Natural killer cell (primary cell): ENCODE results near the gene DGCR2. TPM values are rescaled to one million over a fixed set of nuclear protein-coding genes. Genes with fewer than 3 reads are reported as not detected.

Experiments used
- ATAC-seq, 3 donors: fragments of 150-1000 bp in 2 of 3; fragments of 200-7000 bp in 1 of 3; cut with Tn5 transposase; 1 replicate in 1 of 3; 2 replicates in 2 of 3; pipeline ENCODE4 v1.10.0; 2021; ENCODE audit warnings: mild to moderate bottlenecking in 2 of 3, moderate library complexity in 2 of 3
- DNase-seq, 2 donors: peaks; one replicate each; pipeline versions ENCODE4 v3.0.0 to v3.0.0-alpha.2; 2013 to 2021; ENCODE audit warnings: mixed read lengths in 1 of 2
- H3K27ac ChIP-seq: one replicate; pipeline ENCODE4 v1.5.1; 2013; ENCODE audit warnings: mild to moderate bottlenecking, low read length
- H3K27me3 ChIP-seq: one replicate; pipeline ENCODE4 v1.6.1; 2013; ENCODE audit warnings: low read length; ENCODE audit not compliant: control insufficient read depth, insufficient read depth
- H3K36me3 ChIP-seq: one replicate; pipeline ENCODE4 v1.6.1; 2013; ENCODE audit warnings: low read length; ENCODE audit not compliant: control insufficient read depth, insufficient read depth
- H3K4me1 ChIP-seq: one replicate; pipeline ENCODE4 v1.6.1; 2013; ENCODE audit warnings: low read length; ENCODE audit not compliant: control insufficient read depth, insufficient read depth
- H3K4me3 ChIP-seq: one replicate; pipeline ENCODE4 v1.5.1; 2013; ENCODE audit warnings: low read length
- H3K9me3 ChIP-seq: one replicate; pipeline ENCODE4 v1.6.1; 2013; ENCODE audit warnings: low read length; ENCODE audit not compliant: control insufficient read depth, insufficient read depth
- H3K27ac Mint-ChIP-seq, 2 donors: one replicate each; pipeline ENCODE4 v1.8.0; 2022; ENCODE audit warnings: mild to moderate bottlenecking in 2 of 2, mixed read lengths in 2 of 2, moderate library complexity in 1 of 2
- H3K27me3 Mint-ChIP-seq, 2 donors: one replicate each; pipeline ENCODE4 v1.8.0; 2022; ENCODE audit warnings: low read depth in 2 of 2, mixed read lengths in 2 of 2
- H3K36me3 Mint-ChIP-seq: one replicate; pipeline ENCODE4 v1.8.0; 2022; ENCODE audit warnings: mixed read lengths
- H3K4me1 Mint-ChIP-seq, 2 donors: one replicate each; pipeline ENCODE4 v1.8.0; 2022; ENCODE audit warnings: mixed read lengths in 2 of 2
- H3K4me3 Mint-ChIP-seq: one replicate; pipeline ENCODE4 v1.8.0; 2022; ENCODE audit warnings: mild to moderate bottlenecking, moderate library complexity, mixed read lengths
- H3K9me3 Mint-ChIP-seq, 2 donors: one replicate each; pipeline ENCODE4 v1.8.0; 2022; ENCODE audit warnings: mixed read lengths in 2 of 2
- WGBS: methylation state at CpG from one replicate; pipeline ENCODE4 v1.1.7; 2013; ENCODE audit warnings: missing lambda C conversion rate; ENCODE audit not compliant: insufficient coverage; 5-methylcytosine and 5-hydroxymethylcytosine counted together
- intact Hi-C: fragments of 100-400 bp; cut with micrococcal nuclease; formaldehyde crosslinking; loops from one replicate; pipeline ENCODE4 v1.14.2; 2022
- total RNA-seq, 4 donors: library from RNA; stranded (reverse); fragments of 120-200 nt in 1 of 4; gene quantifications; one replicate each; pipeline versions ENCODE4 v1.2.3 to v1.2.4, GENCODE V29; 2013 to 2022
- TF ChIP-seq, protein P1 (sequence below): fragments of 200-600 bp; IDR thresholded peaks from one replicate; pipeline ENCODE4 v1.8.0; 2022; ENCODE audit warnings: antibody characterized with exemption

Gene DGCR2
- total RNA-seq, 3 donors from 2014 or later (not counting 1 experiment from before 2014, with no cell fraction given): 27.5 to 44.1 (median 41.3) TPM

DNA sequence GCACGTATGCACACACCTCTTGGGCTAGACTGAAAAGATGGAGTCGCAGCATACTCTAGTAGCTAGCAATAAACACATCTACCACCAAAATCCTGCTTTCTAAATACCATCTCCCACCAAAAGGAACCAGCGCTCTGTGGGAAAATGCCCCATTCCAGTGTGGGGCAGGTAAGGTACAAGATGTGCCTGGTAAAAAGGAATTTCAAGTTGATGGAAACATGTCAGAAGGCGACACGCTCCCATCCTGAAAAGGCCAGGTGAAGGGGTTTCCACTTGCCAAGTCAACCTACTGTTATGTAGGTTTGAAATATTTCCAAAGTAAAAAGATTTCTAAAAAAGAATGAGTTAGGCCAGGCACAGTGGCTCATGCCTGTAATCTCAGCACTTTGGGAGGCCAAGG is 8.8 kb downstream of the DGCR2 start:
- no peak overlapping the region for H3K4me3 ChIP-seq
- DNase-seq (no peak), ATAC-seq (no peak)
- H3K36me3 ChIP-seq: no peaks in the 10 kb centered on the region
- TF ChIP-seq, protein P1, sequence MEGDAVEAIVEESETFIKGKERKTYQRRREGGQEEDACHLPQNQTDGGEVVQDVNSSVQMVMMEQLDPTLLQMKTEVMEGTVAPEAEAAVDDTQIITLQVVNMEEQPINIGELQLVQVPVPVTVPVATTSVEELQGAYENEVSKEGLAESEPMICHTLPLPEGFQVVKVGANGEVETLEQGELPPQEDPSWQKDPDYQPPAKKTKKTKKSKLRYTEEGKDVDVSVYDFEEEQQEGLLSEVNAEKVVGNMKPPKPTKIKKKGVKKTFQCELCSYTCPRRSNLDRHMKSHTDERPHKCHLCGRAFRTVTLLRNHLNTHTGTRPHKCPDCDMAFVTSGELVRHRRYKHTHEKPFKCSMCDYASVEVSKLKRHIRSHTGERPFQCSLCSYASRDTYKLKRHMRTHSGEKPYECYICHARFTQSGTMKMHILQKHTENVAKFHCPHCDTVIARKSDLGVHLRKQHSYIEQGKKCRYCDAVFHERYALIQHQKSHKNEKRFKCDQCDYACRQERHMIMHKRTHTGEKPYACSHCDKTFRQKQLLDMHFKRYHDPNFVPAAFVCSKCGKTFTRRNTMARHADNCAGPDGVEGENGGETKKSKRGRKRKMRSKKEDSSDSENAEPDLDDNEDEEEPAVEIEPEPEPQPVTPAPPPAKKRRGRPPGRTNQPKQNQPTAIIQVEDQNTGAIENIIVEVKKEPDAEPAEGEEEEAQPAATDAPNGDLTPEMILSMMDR: no peak
- H3K36me3 Mint-ChIP-seq: no peaks in the 10 kb centered on the region
- H3K9me3 ChIP-seq: no peaks in the 10 kb centered on the region
- H3K27me3 ChIP-seq: no peaks in the 10 kb centered on the region
- H3K27ac Mint-ChIP-seq: no peak overlapping the region
- H3K4me3 Mint-ChIP-seq: no peak overlapping the region
- H3K9me3 Mint-ChIP-seq: no peaks in the 10 kb centered on the region
- H3K27me3 Mint-ChIP-seq: no peaks in the 10 kb centered on the region
- peaks cover 64 to 73% of the 10 kb centered on the region in 2 donors for H3K4me1 Mint-ChIP-seq
- H3K4me1 ChIP-seq: peaks cover 55% of the 10 kb centered on the region
- no peak overlapping the region for H3K27ac ChIP-seq
- intact Hi-C loops: no loop called here
- 98% methylated on average over 5 of the region's 5 CpGs for WGBS

DNA sequence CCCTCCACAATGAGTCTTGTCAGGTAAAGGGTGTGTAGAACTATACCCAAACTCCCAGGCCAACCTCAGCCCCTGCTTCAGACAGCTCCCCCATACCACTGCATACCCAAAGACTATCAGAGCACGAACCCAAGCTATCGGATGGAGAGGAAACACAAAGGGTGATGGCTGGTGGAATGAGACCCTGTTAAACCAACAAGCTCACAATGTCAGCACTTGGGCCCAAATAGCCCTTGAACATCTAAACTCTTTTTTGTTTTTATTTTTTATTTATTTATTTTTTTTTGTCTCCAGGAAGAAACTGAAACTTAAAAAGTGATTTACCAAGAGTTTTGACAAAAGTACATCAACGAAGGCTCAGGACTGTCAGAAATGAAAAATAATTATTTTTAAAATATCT is 10.6 kb downstream of the DGCR2 start:
- H3K4me3 Mint-ChIP-seq: no peak overlapping the region
- no peak for ATAC-seq
- no peaks in the 10 kb centered on the region for H3K9me3 Mint-ChIP-seq
- H3K27ac ChIP-seq: no peak overlapping the region
- intact Hi-C loops: no loop called here
- no peaks in the 10 kb centered on the region for H3K36me3 ChIP-seq
- H3K4me1 Mint-ChIP-seq: peaks cover 71 to 72% of the 10 kb centered on the region in 2 donors
- no CpG with 5 or more reads among the region's 3 CpGs for WGBS
- H3K27me3 ChIP-seq: no peaks in the 10 kb centered on the region
- H3K4me1 ChIP-seq: peaks cover 47% of the 10 kb centered on the region
- TF ChIP-seq, protein P1: no peak
- H3K27me3 Mint-ChIP-seq: no peaks in the 10 kb centered on the region
- H3K27ac Mint-ChIP-seq: peak overlapping the region; percentile 80 to 84
- no peaks in the 10 kb centered on the region for H3K36me3 Mint-ChIP-seq
- no peaks in the 10 kb centered on the region for H3K9me3 ChIP-seq
- DNase-seq: no peak
- H3K4me3 ChIP-seq: no peak overlapping the region

DNA sequence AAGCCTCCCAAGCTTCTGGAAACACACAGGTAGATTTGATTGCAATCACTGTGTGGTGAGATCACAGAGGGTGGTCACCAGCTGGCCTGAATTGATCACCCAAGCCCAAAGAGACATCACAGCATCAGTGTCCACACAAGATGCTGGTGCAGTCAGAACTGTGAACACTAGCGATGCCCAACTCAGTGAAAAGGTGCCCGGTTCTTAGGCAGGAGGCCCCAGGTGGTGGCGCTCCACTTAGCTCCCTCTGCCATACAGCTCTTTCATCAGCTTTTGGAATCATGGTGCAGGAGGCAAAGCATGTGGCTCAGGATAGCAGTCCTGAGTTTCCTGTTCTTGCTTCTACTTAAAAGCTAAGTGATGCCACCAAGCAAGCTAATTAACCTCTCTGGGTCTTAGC is 11.1 kb downstream of the DGCR2 start:
- intact Hi-C loops: no loop called here
- TF ChIP-seq, protein P1: no peak
- no peaks in the 10 kb centered on the region for H3K27me3 ChIP-seq
- Mint-ChIP-seq H3K27me3 (no peaks in the 10 kb centered on the region), H3K36me3 (no peaks in the 10 kb centered on the region), H3K4me3 (no peak overlapping the region), H3K4me1 (peaks cover 71% of the 10 kb centered on the region in 2 donors), H3K27ac (peak overlapping the region; percentile 80 to 84), H3K9me3 (no peaks in the 10 kb centered on the region)
- H3K27ac ChIP-seq: no peak overlapping the region
- DNase-seq (peak in 1 of 2 donors; percentile 30), ATAC-seq (no peak)
- H3K36me3 ChIP-seq: no peaks in the 10 kb centered on the region
- 95% methylated on average over 3 of the region's 3 CpGs for WGBS
- no peaks in the 10 kb centered on the region for H3K9me3 ChIP-seq
- H3K4me3 ChIP-seq: no peak overlapping the region
- peaks cover 48% of the 10 kb centered on the region for H3K4me1 ChIP-seq

DNA sequence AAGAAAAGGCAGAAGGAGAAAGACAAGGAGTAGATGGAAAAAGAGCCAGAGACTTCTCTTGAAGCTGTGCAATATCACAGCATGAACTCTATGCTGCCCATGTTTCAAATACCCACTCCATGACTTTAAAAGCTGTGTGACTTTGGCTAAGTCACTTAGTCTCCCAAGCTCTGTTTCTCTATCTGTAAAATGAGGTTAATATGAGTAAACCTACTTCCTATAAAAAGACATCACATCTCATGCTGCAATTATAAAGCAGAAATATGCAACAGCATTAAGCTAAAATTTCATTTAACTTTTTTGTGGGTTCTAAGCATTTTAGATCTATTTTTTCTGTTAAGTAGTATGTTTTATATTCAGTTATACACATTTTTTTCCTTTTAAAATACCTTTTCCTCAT is 11.6 kb downstream of the DGCR2 start:
- Histone ChIP-seq H3K27ac (peak overlapping the region; percentile 82), H3K4me1 (peaks cover 48% of the 10 kb centered on the region), H3K27me3 (no peaks in the 10 kb centered on the region), H3K9me3 (no peaks in the 10 kb centered on the region), H3K4me3 (no peak overlapping the region), H3K36me3 (no peaks in the 10 kb centered on the region)
- peaks cover 70 to 71% of the 10 kb centered on the region in 2 donors for H3K4me1 Mint-ChIP-seq
- no peaks in the 10 kb centered on the region for H3K36me3 Mint-ChIP-seq
- intact Hi-C loops: no loop called here
- H3K27ac Mint-ChIP-seq: peak overlapping the region; percentile 80 to 84
- no peak for ATAC-seq
- DNase-seq: no peak
- TF ChIP-seq, protein P1: no peak
- no peaks in the 10 kb centered on the region for H3K27me3 Mint-ChIP-seq
- H3K9me3 Mint-ChIP-seq: no peaks in the 10 kb centered on the region
- H3K4me3 Mint-ChIP-seq: no peak overlapping the region
